ENCODE data around the gene NSMCE1.
A peak's percentile ranks its signal among the peaks of the same experiment; 100 is the strongest.

The NSMCE1 gene

GRCh38 chr16:27181019-27181790 is 87.4 kb downstream of the NSMCE1 start:
- TF ChIP-seq ESRRG (CRISPR knock-in tag; IDR thresholded peaks at IDR 0.05) (no peak), POU6F1 (CRISPR knock-in tag; IDR thresholded peaks at IDR 0.05; ENCODE audit: borderline replicate concordance, low read depth) (no peak), CSDC2 (CRISPR knock-in tag; IDR thresholded peaks at IDR 0.05) (no peak), SNAI2 (CRISPR knock-in tag; IDR thresholded peaks at IDR 0.05) (no peak), PATZ1 (CRISPR knock-in tag; IDR thresholded peaks at IDR 0.05; ENCODE audit: borderline replicate concordance) (no peak), ZNF70 (CRISPR knock-in tag; IDR thresholded peaks at IDR 0.05) (no peak), CREB5 (CRISPR knock-in tag; IDR thresholded peaks at IDR 0.05; ENCODE audit: low read depth) (no peak), ZNF8 (CRISPR knock-in tag; IDR thresholded peaks at IDR 0.05) (no peak), PPARA (CRISPR knock-in tag; IDR thresholded peaks at IDR 0.05; ENCODE audit: borderline replicate concordance) (no peak), ISL1 (CRISPR knock-in tag; IDR thresholded peaks at IDR 0.05) (no peak), BACH2 (CRISPR knock-in tag; IDR thresholded peaks at IDR 0.05; ENCODE audit: borderline replicate concordance) (no peak), TSHZ2 (CRISPR knock-in tag; IDR thresholded peaks at IDR 0.05) (no peak), ZFP30 (CRISPR knock-in tag; IDR thresholded peaks at IDR 0.05) (no peak), OSR1 (CRISPR knock-in tag; IDR thresholded peaks at IDR 0.05) (no peak), GLIS3 (CRISPR knock-in tag; IDR thresholded peaks at IDR 0.05) (no peak), ZC3H10 (CRISPR knock-in tag; IDR thresholded peaks at IDR 0.05) (no peak)
- ATAC-seq: no peak

GRCh38 chr16:27179500-27180072 is 89.0 kb downstream of the NSMCE1 start:
- ATAC-seq: peak; percentile 85
- no peak for TF ChIP-seq OSR1 (CRISPR knock-in tag; IDR thresholded peaks at IDR 0.05)
- no peak for TF ChIP-seq ZC3H10 (CRISPR knock-in tag; IDR thresholded peaks at IDR 0.05)
- no peak for TF ChIP-seq TCF4 (CRISPR knock-in tag; IDR thresholded peaks at IDR 0.05; ENCODE audit: borderline replicate concordance)
- no peak for TF ChIP-seq RARB (CRISPR knock-in tag; IDR thresholded peaks at IDR 0.05)
- TF ChIP-seq PPARA (CRISPR knock-in tag; IDR thresholded peaks at IDR 0.05; ENCODE audit: borderline replicate concordance): no peak
- no peak for TF ChIP-seq ESRRG (CRISPR knock-in tag; IDR thresholded peaks at IDR 0.05)
- TF ChIP-seq ARNTL (CRISPR knock-in tag; IDR thresholded peaks at IDR 0.05; ENCODE audit: borderline replicate concordance, low read depth): no peak
- TF ChIP-seq ZNF70 (CRISPR knock-in tag; IDR thresholded peaks at IDR 0.05): no peak
- no peak for TF ChIP-seq CREB5 (CRISPR knock-in tag; IDR thresholded peaks at IDR 0.05; ENCODE audit: low read depth)
- no peak for TF ChIP-seq ZFP3 (CRISPR knock-in tag; IDR thresholded peaks at IDR 0.05)
- TF ChIP-seq ZNF565 (CRISPR knock-in tag; conservative IDR thresholded peaks at IDR 0.05; ENCODE audit: low read depth): no peak
- no peak for TF ChIP-seq TSHZ2 (CRISPR knock-in tag; IDR thresholded peaks at IDR 0.05)
- TF ChIP-seq ISL1 (CRISPR knock-in tag; IDR thresholded peaks at IDR 0.05): no peak
- no peak for TF ChIP-seq CSRNP3 (CRISPR knock-in tag; IDR thresholded peaks at IDR 0.05)
- TF ChIP-seq ZFP30 (CRISPR knock-in tag; IDR thresholded peaks at IDR 0.05): no peak
- TF ChIP-seq ZNF8 (CRISPR knock-in tag; IDR thresholded peaks at IDR 0.05): no peak
- no peak for TF ChIP-seq GLIS3 (CRISPR knock-in tag; IDR thresholded peaks at IDR 0.05)
- TF ChIP-seq PATZ1 (CRISPR knock-in tag; IDR thresholded peaks at IDR 0.05; ENCODE audit: borderline replicate concordance): no peak

Measured in SK-N-SH treated with all-trans-retinoic acid at 6 μM for 48 hours (cell line).